IPS-NIHi7 (cell line): ENCODE measurements around the gene LRRC14B.
A peak's percentile ranks its signal among the peaks of the same experiment; 100 is the strongest.

Source experiments
- DNase-seq: peaks from one replicate; pipeline ENCODE4 v3.0.0; 2012; ENCODE audit warnings: mixed read lengths; ENCODE audit errors: extremely low spot score

LRRC14B gene

DNA sequence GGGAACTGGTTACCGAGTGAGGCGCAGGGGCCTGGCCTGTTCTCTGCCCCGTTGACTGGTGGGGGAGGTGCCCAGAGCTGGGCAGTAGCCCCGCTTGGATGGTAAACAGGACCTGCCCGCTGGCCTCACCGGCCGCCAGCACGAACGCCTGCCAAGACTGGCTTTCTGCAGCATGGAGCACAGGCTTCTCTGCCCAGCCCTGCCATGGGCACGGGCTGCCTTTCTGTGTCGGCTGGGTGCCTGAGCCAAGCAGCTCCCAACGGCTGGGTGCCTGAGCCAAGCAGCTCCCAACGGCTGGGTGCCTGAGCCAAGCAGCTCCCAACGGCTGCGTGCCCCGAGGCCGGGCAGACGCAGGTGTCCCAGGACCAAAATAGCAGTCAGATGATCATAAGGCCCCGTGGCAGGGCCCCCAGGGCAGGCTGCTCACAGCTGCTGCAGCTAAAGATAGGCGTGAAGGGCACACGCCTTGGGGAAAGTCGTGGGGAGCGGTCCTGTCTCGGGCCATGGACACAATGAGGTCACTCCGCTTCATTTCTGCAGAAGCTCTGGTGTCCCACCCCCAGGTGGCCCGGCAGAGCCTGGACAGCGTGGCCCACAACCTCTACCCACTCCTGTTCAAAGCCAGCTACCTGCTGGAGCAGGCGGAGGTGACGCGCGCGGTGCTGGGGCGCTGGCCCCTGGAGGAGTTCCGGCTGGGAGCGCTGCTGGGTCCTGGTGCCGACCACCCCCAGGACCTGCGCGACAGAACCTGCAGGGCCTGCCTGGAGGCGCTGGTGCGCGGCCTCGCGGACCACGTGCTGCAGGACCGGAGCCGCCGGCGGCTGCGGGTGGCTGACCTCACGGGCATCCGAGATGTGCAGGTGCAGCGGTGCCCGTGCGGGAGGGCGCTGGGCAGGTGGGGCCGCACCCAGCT is at the start of gene LRRC14B:
TSS of gene LRRC14B (plus strand) at position 460 of the 913 bp plus-strand sequence. CDS start at position 504, 44 bp downstream.
- DNase-seq: no peak

GRCh38 chr5:141761-142160 is 49.5 kb upstream of the LRRC14B start:
- no peak for DNase-seq

DNA sequence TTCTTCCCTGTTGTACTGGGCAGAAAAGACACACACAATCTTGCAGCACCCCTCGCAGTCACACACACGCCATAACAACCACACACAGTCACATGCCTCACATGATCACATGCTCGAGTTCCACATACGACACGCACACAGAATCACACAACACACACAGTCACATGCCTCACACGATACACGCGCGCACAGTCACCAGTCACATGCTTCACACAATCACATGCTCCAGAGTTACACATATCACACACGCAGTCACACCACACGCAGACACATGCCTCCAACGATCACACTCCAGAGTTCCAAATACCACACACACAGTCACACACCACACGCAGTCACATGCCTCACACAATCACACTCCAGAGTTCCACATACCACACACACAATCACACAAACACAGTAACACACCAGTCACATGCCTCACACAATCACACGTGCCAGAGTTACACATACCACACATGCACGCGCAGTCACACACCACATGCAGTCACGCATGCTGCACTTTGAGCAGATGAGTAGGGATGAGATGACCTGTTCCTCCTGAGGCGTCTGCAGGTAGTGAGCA is 49.0 kb upstream of the LRRC14B start:
- DNase-seq: no peak

GRCh38 chr5:143041-143440 is 48.3 kb upstream of the LRRC14B start:
- DNase-seq: no peak

- DNase-seq: no peak
Observed at GRCh38 chr5:144941-145340, 46.4 kb upstream of the LRRC14B start.

DNA sequence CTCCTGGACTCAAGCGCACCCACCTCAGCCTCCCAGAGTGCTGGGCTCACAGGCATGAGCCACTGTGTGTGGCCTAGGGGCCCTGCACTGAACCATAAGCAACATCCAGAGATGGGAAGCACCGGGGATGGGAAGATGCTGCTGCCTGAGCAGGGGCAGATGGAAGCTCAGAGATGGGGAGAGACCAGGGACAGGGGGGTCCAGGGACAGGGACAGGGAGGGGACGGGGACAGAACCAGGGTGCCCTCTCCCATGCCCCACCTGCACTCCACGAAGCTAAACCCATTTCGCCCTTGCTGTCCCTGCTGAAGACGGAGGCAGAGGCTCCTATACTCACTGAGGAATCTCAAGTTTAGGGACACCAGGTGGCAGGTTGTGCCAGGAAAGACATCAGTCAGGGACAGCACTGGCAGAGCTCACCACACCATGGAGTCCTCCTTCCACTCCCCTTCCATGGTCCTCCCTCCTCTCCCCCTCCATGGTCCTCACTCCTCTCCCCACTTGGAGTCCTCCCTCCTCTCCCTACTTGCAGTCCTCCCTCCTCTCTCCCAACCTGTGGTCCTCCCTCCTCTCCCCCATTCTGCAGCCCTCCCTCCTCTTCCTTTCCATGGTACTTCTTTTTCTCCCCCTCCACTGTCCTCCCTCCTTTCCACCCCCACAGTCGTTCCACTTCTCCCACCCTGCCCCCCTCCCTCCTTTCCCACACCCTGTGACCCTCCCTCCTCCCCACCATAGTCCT is 45.5 kb upstream of the LRRC14B start:
- peak; percentile 7 for DNase-seq

GRCh38 chr5:147751-148150 is 43.5 kb upstream of the LRRC14B start:
- DNase-seq: no peak

- DNase-seq: no peak
Observed at GRCh38 chr5:149745-150485, 41.4 kb upstream of the LRRC14B start.

- no peak for DNase-seq
Observed at GRCh38 chr5:150746-151145, 40.5 kb upstream of the LRRC14B start.

GRCh38 chr5:152077-152476 is 39.2 kb upstream of the LRRC14B start:
- DNase-seq: no peak

- DNase-seq: no peak
Observed at GRCh38 chr5:153256-153655, 38.0 kb upstream of the LRRC14B start.

DNA sequence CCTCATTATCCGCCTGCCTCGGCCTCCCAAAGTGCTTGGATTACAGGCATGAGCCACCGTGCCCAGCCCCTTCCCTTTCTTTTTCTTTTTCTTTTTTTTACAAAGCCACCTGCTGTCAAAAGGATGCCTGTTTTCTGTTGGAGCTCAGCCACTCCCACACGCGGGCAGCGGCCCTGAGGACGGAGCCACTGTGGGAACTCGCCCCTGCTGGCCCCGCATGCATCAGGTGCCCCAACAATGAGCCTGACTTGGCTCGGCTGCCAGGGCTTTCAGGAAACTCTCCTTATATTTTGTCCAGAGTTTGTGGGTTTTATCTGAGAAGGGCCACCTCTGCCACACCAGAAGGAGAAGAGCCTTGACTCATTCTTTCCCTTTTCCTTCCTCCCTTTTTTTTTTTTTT is 37.1 kb upstream of the LRRC14B start:
- DNase-seq: no peak

DNA sequence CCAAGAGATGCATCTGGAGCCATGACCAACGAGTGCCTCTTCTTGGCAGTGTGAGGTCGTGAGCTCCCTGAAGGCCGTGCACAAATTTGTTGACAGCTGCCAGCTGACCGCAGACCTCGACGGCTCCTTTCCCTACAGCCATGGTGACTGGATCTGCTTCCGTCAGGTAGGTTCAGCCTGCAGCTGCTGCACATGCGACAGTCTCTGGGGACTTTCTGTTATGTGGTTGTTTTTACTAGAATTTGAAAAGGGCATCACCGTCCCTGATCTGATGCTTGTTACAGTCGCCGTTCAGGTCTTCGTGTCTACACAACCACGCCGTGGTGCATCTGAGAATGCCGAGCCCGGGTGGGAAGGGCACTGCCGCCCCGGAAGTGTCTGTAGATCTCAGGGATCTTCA is 36.5 kb upstream of the LRRC14B start:
- no peak for DNase-seq

GRCh38 chr5:155651-156410 is 35.5 kb upstream of the LRRC14B start:
- DNase-seq: no peak

DNA sequence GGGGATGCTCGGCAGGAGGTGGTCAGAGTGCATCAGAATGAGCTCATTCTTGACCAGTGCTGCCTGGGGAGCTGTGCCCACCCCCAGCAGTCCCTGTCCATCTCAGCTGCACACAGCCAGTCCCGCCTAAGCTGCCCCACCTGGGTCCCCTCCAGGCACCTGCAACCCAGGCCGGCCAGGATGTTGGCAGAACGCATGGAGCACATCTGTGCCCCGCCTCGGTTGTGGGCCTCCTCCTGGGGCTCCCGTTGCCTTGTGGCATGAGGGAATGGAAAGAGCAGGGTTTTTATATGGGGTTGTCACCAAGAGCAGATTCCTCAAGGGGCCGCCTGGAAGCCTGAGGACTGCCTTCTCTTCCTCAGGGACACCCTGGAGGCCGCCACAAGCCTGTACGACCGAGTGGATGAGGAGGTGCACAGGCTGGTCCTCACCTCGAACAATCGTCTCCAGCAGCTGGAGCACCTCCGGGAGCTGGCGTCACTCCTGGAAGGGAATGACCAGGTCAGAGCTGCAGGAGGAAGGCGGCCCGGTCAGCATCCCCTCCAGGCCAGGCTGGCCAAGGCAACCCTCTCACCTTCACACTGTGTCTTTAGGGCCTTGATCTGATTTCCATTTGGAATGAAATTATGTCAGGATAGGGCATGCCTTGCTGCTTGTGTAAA is 34.8 kb upstream of the LRRC14B start:
- DNase-seq: no peak

DNA sequence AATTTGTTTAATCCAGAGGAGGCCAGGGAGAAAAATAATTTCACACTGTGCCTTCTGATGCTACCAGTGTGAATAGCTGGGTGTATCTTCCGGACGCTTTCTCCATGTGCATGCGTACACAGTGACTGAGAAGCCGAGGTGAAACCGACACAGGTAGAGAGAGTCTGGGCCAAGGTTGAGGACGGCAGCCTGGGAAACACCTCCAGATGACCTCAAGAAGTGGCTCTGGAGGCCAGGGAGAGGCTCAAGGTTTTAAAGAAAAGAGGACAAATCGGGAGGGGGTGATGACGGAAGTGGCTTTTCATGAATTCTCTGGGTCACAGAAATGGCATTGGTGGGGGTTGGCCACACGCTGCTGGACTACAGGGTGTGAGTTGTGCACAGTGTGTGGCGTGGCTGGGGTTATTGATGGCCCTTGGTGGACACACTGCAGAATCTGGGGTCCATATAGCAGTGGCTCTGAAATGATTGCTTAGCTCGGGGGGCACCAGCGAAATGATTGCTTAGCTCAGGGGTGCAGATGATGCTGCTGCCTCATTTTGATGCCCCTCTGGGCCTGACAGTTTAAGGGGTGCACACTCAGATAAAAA is 34.1 kb upstream of the LRRC14B start:
- no peak for DNase-seq

DNA sequence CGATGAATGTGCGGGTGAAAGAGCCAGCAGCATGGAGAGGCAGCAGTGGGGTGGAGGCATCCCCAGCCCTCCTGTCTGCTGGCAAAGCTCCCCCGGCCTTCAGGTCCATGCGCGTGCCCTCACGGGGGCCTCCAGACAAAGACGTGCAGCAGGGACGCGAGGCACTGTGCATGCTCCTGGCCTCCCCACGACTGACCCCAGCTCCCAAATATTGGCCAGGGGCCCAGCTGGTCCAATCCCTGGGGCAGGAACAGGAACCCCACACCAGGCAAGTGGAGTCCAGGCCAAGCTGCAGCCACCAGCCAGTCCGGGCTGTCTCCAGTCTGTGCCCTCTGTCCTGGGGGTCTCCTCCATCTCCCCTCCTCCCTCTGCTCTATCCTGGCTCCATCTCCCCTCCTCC is 33.5 kb upstream of the LRRC14B start:
- DNase-seq: no peak

DNA sequence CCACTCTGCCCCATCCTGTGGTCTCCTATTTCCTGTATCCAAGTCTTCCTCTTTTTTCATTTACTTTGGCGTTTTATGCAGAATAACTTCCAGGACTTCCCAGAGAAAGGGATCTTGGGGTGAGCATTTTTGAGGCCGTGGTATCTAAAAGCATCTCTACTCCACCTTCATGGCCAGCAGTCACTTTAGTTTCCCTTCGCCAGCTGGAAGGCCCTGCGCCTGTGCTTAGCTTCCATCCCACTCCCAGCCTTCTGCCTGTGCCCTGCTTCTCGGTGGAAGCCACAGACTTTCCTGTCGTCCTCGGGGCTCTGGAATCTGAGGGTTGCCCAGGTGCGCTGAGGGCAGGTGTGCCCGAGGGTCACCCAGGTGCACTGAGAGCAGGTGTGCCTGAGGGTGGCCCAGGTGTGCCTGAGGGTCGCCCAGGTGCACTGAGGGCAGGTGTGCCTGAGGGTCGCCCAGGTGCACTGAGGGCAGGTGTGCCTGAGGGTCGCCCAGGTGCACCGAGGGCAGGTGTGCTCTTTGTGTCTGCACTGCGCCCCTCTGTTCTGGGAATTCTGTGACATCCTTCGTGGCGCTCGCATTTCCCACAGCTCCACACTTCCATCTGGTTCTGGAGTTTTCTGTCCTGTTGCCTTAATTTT is 32.4 kb upstream of the LRRC14B start:
- DNase-seq: no peak

DNA sequence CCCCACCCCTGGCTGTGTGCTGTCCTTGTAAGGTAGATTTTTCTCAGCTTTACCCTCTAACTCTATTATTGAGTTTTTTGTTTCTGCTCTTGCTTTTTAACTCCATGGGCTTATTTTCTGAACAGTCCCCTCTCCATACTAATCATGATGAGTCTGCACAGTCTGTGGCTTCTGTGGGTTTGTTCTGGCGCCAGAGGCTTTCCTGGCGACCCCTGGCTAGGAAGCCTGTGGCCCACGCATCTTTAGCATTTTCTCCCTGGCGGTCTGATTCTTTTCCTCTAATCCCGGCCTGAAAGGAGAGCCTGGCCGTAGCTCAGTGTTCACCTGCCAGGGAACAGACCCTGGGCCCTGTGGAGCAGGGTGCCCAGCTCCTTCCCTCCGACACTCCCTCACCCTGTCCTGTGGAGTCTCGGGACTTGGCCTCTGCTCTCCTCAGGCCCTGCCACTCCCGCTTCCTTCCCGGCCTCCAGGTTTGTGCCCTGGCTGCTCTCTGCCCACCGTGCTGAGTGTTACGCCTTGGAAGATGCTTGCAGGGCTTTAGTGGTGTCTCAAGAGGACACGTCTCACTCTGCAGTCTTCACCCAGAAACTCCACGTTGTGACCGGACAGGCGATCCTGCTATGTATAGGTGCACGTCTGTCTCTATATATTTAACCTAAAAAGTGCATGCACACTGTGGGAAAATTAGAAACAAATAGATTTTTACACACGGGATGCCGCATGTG is 31.7 kb upstream of the LRRC14B start:
- no peak for DNase-seq
